ENCODE measurements around the gene TFDP2.

TFDP2 gene

GRCh38 chr3:142165194-142165593, 15.8 kb upstream of the TFDP2 start:
- Histone ChIP-seq H3K4me1 (ENCODE audit: insufficient read depth, low read length, poor library complexity, severe bottlenecking) (no peaks in the 10 kb centered on the region), H3K4me3 (ENCODE audit: low read length, poor library complexity, severe bottlenecking) (no peak overlapping the region), H3K36me3 (ENCODE audit: insufficient read depth, low read length) (peaks cover 10% of the 10 kb centered on the region; the same call in 1 of the 2 replicates), H3F3A (ENCODE audit: low read depth) (no peaks in the 10 kb centered on the region), H3K27me3 (ENCODE audit: insufficient read depth, low read length, poor library complexity, severe bottlenecking) (no peaks in the 10 kb centered on the region), H3K9me2 (replicated peaks; ENCODE audit: low read depth, low read length) (no peaks in the 10 kb centered on the region), H3K9me3 (ENCODE audit: insufficient read depth, low read depth, low read length) (no peaks in the 10 kb centered on the region), H3K9ac (ENCODE audit: low read depth, low read length, poor library complexity, severe bottlenecking) (no peak overlapping the region), H3K4me2 (ENCODE audit: low read depth, low read length, poor library complexity, severe bottlenecking) (no peak overlapping the region), H2AFZ (ENCODE audit: low read length) (no peak overlapping the region), H4K20me1 (ENCODE audit: insufficient read depth, low read length, poor library complexity, severe bottlenecking) (no peaks in the 10 kb centered on the region), H3K79me2 (ENCODE audit: insufficient read depth, low read length) (no peaks in the 10 kb centered on the region)
- TF ChIP-seq CTCF (conservative IDR thresholded peaks at IDR 0.05; ENCODE audit: low read length), result no peak
- no peak for TF ChIP-seq EZH2phosphoT487 (IDR thresholded peaks at IDR 0.05; ENCODE audit: borderline replicate concordance)

- Histone ChIP-seq H3K9ac (ENCODE audit: low read depth, low read length, poor library complexity, severe bottlenecking) (no peak overlapping the region), H3K4me2 (ENCODE audit: low read depth, low read length, poor library complexity, severe bottlenecking) (no peak overlapping the region), H4K20me1 (ENCODE audit: insufficient read depth, low read length, poor library complexity, severe bottlenecking) (no peaks in the 10 kb centered on the region), H3K4me1 (ENCODE audit: insufficient read depth, low read length, poor library complexity, severe bottlenecking) (no peaks in the 10 kb centered on the region), H3K36me3 (ENCODE audit: insufficient read depth, low read length) (no peaks in the 10 kb centered on the region), H3K27me3 (ENCODE audit: insufficient read depth, low read length, poor library complexity, severe bottlenecking) (no peaks in the 10 kb centered on the region), H3K9me2 (replicated peaks; ENCODE audit: low read depth, low read length) (no peaks in the 10 kb centered on the region), H3K9me3 (ENCODE audit: insufficient read depth, low read depth, low read length) (no peaks in the 10 kb centered on the region), H2AFZ (ENCODE audit: low read length) (no peak overlapping the region), H3K4me3 (ENCODE audit: low read length, poor library complexity, severe bottlenecking) (no peak overlapping the region), H3F3A (ENCODE audit: low read depth) (no peaks in the 10 kb centered on the region), H3K79me2 (ENCODE audit: insufficient read depth, low read length) (no peaks in the 10 kb centered on the region)
- TF ChIP-seq EZH2phosphoT487 (IDR thresholded peaks at IDR 0.05; ENCODE audit: borderline replicate concordance) (no peak), CTCF (conservative IDR thresholded peaks at IDR 0.05; ENCODE audit: low read length) (no peak)
Measured at GRCh38 chr3:142159083-142159740, 9.9 kb upstream of the TFDP2 start.

- no peaks in the 10 kb centered on the region for H3K36me3 ChIP-seq (ENCODE audit: insufficient read depth, low read length)
- no peaks in the 10 kb centered on the region for H3K27me3 ChIP-seq (ENCODE audit: insufficient read depth, low read length, poor library complexity, severe bottlenecking)
- H3K4me3 ChIP-seq (ENCODE audit: low read length, poor library complexity, severe bottlenecking), result no peak overlapping the region
- H3K4me1 ChIP-seq (ENCODE audit: insufficient read depth, low read length, poor library complexity, severe bottlenecking), result no peaks in the 10 kb centered on the region
- H4K20me1 ChIP-seq (ENCODE audit: insufficient read depth, low read length, poor library complexity, severe bottlenecking), result no peaks in the 10 kb centered on the region
- no peak overlapping the region for H3K4me2 ChIP-seq (ENCODE audit: low read depth, low read length, poor library complexity, severe bottlenecking)
- H2AFZ ChIP-seq (ENCODE audit: low read length), result no peak overlapping the region
- no peaks in the 10 kb centered on the region for H3F3A ChIP-seq (ENCODE audit: low read depth)
- H3K9ac ChIP-seq (ENCODE audit: low read depth, low read length, poor library complexity, severe bottlenecking), result no peak overlapping the region
- no peaks in the 10 kb centered on the region for H3K9me2 ChIP-seq (replicated peaks; ENCODE audit: low read depth, low read length)
- TF ChIP-seq EZH2phosphoT487 (IDR thresholded peaks at IDR 0.05; ENCODE audit: borderline replicate concordance), result no peak
- TF ChIP-seq CTCF (conservative IDR thresholded peaks at IDR 0.05; ENCODE audit: low read length), result no peak
- H3K9me3 ChIP-seq (ENCODE audit: insufficient read depth, low read depth, low read length), result no peaks in the 10 kb centered on the region
- no peaks in the 10 kb centered on the region for H3K79me2 ChIP-seq (ENCODE audit: insufficient read depth, low read length)
Measured at GRCh38 chr3:142154186-142154585, 4.8 kb upstream of the TFDP2 start.

All from Loucy (cell line).